WI38 (cell line): ENCODE results near the gene PFKFB3.
"Not testable (repeated sequence)": the region's sequence is repeated elsewhere in the genome, so short reads cannot be mapped to it uniquely, and the experiment has no call there.

ENCODE experiments used
- H3K4me3 ChIP-seq: 2 replicates; pipeline ENCODE4 v1.5.1; 2011; ENCODE audit warnings: low read depth, mild to moderate bottlenecking, control low read depth, low read length
- CTCF ChIP-seq: IDR thresholded peaks from 2 replicates; pipeline ENCODE4 v1.5.1; 2012; ENCODE audit warnings: low read depth, mild to moderate bottlenecking, control low read depth, low read length

Gene PFKFB3

GRCh38 chr10:6237199-6237530, 34.4 kb downstream of the PFKFB3 start:
- no peak overlapping the region for H3K4me3 ChIP-seq
- TF ChIP-seq CTCF = no peak

GRCh38 chr10:6238587-6239212, 36.0 kb downstream of the PFKFB3 start:
- H3K4me3 ChIP-seq = not testable (repeated sequence)

- H3K4me3 ChIP-seq = no peak overlapping the region
- no peak for TF ChIP-seq CTCF
Measured at GRCh38 chr10:6239213-6239991, 36.7 kb downstream of the PFKFB3 start.

- TF ChIP-seq CTCF = no peak
- H3K4me3 ChIP-seq = no peak overlapping the region
Measured at GRCh38 chr10:6240254-6240653, 37.5 kb downstream of the PFKFB3 start.

- TF ChIP-seq CTCF = no peak
- no peak overlapping the region for H3K4me3 ChIP-seq
Measured at GRCh38 chr10:6242089-6242488, 39.4 kb downstream of the PFKFB3 start.

GRCh38 chr10:6244510-6244909, 41.8 kb downstream of the PFKFB3 start:
- TF ChIP-seq CTCF = no peak

GRCh38 chr10:6247041-6247712, 44.4 kb downstream of the PFKFB3 start:
- H3K4me3 ChIP-seq = no peak overlapping the region
- TF ChIP-seq CTCF = no peak

More at GRCh38 chr10:6244510-6244909, 41.8 kb downstream of the PFKFB3 start:
- H3K4me3 ChIP-seq = no peak overlapping the region

- not testable (repeated sequence) for H3K4me3 ChIP-seq
Measured at GRCh38 chr10:6248908-6249307, 46.2 kb downstream of the PFKFB3 start.
